ENCODE results near the gene ZMPSTE24. TPM values are rescaled to one million over a fixed set of nuclear protein-coding genes. Genes with fewer than 3 reads are reported as not detected.

Gene ZMPSTE24
- polyA plus RNA-seq, 1 donor from 2014 or later, result 32.9 TPM

DNA sequence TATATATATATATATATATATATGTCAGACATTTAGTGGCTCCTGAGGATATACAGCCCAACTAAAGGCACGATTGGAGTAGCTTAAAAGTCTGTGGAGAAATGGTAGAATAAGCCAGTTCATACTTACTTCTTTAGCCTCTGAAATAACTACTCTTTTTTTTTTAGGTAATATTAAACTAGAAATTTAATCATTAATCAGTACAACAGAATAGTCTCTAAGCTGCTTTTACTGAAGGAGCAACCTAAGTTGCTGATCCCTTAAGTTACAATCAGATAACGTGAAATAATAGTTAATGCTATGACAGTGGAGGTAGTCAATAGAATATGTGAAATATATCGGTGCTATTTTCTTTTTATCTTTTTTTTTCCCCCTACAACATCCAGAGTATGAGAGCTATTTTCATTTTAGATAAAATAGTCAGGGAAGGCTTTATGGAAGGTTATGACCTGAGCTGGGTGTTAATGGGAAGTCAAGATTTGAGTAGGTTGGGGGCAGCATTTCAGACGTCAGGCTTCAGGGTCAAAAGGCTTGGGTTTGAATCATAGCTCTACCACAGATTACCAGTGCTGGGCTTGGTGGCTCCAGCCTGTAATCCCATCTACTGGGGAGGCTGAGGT, 15.6 kb downstream of the ZMPSTE24 start:
- Histone ChIP-seq H3K9me3 (ENCODE audit: low read length) (no peaks in the 10 kb centered on the region), H3K79me2 (replicated peaks; ENCODE audit: insufficient read depth, low read length) (no peaks in the 10 kb centered on the region), H3K9me2 (ENCODE audit: insufficient read depth, low read length) (no peaks in the 10 kb centered on the region), H3K9ac (ENCODE audit: low read length) (no peak overlapping the region), H3K4me3 (ENCODE audit: low read length) (no peak overlapping the region), H3K27ac (ENCODE audit: low read length) (no peak overlapping the region), H2AFZ (ENCODE audit: low read depth, low read length) (no peak overlapping the region), H3F3A (ENCODE audit: insufficient read depth, low read length, poor library complexity, severe bottlenecking) (no peaks in the 10 kb centered on the region), H3K4me2 (ENCODE audit: low read length) (no peak overlapping the region), H3K27me3 (ENCODE audit: insufficient read depth, low read depth, low read length) (no peaks in the 10 kb centered on the region), H3K36me3 (ENCODE audit: insufficient read depth, low read length) (peaks cover 5% of the 10 kb centered on the region), H4K20me1 (ENCODE audit: insufficient read depth) (no peaks in the 10 kb centered on the region)
- no peak for TF ChIP-seq MXI1 (conservative IDR thresholded peaks at IDR 0.05; ENCODE audit: poor library complexity, severe bottlenecking)
- no peak for TF ChIP-seq RAD21 (conservative IDR thresholded peaks at IDR 0.05)
- TF ChIP-seq TAF1 (IDR thresholded peaks at IDR 0.05; ENCODE audit: low read depth), result no peak
- TF ChIP-seq, protein P1, sequence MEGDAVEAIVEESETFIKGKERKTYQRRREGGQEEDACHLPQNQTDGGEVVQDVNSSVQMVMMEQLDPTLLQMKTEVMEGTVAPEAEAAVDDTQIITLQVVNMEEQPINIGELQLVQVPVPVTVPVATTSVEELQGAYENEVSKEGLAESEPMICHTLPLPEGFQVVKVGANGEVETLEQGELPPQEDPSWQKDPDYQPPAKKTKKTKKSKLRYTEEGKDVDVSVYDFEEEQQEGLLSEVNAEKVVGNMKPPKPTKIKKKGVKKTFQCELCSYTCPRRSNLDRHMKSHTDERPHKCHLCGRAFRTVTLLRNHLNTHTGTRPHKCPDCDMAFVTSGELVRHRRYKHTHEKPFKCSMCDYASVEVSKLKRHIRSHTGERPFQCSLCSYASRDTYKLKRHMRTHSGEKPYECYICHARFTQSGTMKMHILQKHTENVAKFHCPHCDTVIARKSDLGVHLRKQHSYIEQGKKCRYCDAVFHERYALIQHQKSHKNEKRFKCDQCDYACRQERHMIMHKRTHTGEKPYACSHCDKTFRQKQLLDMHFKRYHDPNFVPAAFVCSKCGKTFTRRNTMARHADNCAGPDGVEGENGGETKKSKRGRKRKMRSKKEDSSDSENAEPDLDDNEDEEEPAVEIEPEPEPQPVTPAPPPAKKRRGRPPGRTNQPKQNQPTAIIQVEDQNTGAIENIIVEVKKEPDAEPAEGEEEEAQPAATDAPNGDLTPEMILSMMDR (IDR thresholded peaks at IDR 0.05; ENCODE audit: poor library complexity, severe bottlenecking), result no peak
- TF ChIP-seq EP300 (conservative IDR thresholded peaks at IDR 0.05; ENCODE audit: poor library complexity, severe bottlenecking), result no peak

GRCh38 chr1:40274331-40274730, 16.3 kb downstream of the ZMPSTE24 start:
- Histone ChIP-seq H2AFZ (ENCODE audit: low read depth, low read length) (no peak overlapping the region), H3K36me3 (ENCODE audit: insufficient read depth, low read length) (peaks cover 5% of the 10 kb centered on the region), H3K79me2 (replicated peaks; ENCODE audit: insufficient read depth, low read length) (no peaks in the 10 kb centered on the region), H3K9me3 (ENCODE audit: low read length) (no peaks in the 10 kb centered on the region), H4K20me1 (ENCODE audit: insufficient read depth) (no peaks in the 10 kb centered on the region), H3K27me3 (ENCODE audit: insufficient read depth, low read depth, low read length) (no peaks in the 10 kb centered on the region), H3K9me2 (ENCODE audit: insufficient read depth, low read length) (no peaks in the 10 kb centered on the region), H3F3A (ENCODE audit: insufficient read depth, low read length, poor library complexity, severe bottlenecking) (no peaks in the 10 kb centered on the region), H3K4me3 (ENCODE audit: low read length) (no peak overlapping the region), H3K4me2 (ENCODE audit: low read length) (no peak overlapping the region), H3K9ac (ENCODE audit: low read length) (no peak overlapping the region), H3K27ac (ENCODE audit: low read length) (no peak overlapping the region)
- no peak for TF ChIP-seq EP300 (conservative IDR thresholded peaks at IDR 0.05; ENCODE audit: poor library complexity, severe bottlenecking)
- no peak for TF ChIP-seq RAD21 (conservative IDR thresholded peaks at IDR 0.05)
- TF ChIP-seq, protein P2, sequence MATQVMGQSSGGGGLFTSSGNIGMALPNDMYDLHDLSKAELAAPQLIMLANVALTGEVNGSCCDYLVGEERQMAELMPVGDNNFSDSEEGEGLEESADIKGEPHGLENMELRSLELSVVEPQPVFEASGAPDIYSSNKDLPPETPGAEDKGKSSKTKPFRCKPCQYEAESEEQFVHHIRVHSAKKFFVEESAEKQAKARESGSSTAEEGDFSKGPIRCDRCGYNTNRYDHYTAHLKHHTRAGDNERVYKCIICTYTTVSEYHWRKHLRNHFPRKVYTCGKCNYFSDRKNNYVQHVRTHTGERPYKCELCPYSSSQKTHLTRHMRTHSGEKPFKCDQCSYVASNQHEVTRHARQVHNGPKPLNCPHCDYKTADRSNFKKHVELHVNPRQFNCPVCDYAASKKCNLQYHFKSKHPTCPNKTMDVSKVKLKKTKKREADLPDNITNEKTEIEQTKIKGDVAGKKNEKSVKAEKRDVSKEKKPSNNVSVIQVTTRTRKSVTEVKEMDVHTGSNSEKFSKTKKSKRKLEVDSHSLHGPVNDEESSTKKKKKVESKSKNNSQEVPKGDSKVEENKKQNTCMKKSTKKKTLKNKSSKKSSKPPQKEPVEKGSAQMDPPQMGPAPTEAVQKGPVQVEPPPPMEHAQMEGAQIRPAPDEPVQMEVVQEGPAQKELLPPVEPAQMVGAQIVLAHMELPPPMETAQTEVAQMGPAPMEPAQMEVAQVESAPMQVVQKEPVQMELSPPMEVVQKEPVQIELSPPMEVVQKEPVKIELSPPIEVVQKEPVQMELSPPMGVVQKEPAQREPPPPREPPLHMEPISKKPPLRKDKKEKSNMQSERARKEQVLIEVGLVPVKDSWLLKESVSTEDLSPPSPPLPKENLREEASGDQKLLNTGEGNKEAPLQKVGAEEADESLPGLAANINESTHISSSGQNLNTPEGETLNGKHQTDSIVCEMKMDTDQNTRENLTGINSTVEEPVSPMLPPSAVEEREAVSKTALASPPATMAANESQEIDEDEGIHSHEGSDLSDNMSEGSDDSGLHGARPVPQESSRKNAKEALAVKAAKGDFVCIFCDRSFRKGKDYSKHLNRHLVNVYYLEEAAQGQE (IDR thresholded peaks at IDR 0.05; ENCODE audit: borderline replicate concordance), result no peak
- no peak for TF ChIP-seq POLR2AphosphoS5 (IDR thresholded peaks at IDR 0.05)
- TF ChIP-seq, protein P1 (IDR thresholded peaks at IDR 0.05; ENCODE audit: poor library complexity, severe bottlenecking), result no peak
- TF ChIP-seq SMC3 (conservative IDR thresholded peaks at IDR 0.05; ENCODE audit: poor library complexity), result no peak
- no peak for TF ChIP-seq EZH2 (IDR thresholded peaks at IDR 0.05; ENCODE audit: borderline replicate concordance, insufficient read depth, low read length, poor library complexity, severe bottlenecking)
- TF ChIP-seq TAF1 (IDR thresholded peaks at IDR 0.05; ENCODE audit: low read depth), result no peak
- TF ChIP-seq MXI1 (conservative IDR thresholded peaks at IDR 0.05; ENCODE audit: poor library complexity, severe bottlenecking), result no peak

Measured in neural cell (in vitro differentiated cells).